NCI-H510A (cell line): Measurements from ENCODE around the gene TBXT.
"Not testable (repeated sequence)": the region's sequence is repeated elsewhere in the genome, so short reads cannot be mapped to it uniquely, and the experiment has no call there.

Experiments
- DNase-seq: peaks from one replicate; lab custom pipeline; 2025; lab: John Stamatoyannopoulos, UW

The TBXT gene

DNA sequence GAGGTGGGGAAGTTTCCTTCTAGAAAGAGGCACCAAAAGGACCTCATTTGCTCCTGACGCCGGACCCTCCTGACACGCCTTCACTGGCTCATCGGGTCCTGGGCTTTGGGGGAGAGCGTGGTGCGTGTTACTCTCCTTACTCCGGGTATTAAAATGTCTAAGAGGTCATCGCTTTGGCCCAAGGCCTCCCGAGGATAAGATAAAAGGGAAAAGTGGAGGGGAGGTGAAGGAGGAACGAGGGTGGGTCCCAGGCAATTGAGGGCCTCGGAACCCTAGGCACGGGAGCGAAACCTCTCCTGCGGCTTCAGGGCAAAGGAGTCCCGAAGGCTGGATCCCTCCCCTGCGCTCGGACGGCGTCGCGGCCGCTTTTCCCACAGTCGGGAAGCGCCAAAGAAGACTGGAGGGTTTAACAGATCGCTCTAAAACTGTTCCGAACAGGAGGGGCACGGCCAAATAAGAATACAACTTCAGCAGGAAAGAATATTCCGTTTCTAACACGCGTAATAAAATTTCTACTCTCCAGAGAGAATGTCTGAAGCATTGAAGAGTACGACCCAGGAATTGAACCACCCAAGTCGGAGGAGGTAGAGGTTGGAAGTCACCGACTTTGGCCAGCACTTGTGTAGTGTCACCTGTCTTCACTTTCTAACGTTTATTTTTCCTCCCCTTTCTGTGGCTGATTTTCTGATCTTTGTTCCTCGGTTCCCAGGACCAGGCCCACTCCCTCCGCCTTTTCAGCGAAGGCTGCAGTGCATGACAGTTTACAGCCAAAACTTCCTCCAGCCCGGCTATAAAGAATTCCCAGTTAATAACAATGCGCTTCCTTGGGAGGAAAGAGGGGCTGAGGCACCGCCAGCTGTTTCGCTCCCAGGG is 2.1 kb upstream of the TBXT start:
- DNase-seq, result no peak

DNA sequence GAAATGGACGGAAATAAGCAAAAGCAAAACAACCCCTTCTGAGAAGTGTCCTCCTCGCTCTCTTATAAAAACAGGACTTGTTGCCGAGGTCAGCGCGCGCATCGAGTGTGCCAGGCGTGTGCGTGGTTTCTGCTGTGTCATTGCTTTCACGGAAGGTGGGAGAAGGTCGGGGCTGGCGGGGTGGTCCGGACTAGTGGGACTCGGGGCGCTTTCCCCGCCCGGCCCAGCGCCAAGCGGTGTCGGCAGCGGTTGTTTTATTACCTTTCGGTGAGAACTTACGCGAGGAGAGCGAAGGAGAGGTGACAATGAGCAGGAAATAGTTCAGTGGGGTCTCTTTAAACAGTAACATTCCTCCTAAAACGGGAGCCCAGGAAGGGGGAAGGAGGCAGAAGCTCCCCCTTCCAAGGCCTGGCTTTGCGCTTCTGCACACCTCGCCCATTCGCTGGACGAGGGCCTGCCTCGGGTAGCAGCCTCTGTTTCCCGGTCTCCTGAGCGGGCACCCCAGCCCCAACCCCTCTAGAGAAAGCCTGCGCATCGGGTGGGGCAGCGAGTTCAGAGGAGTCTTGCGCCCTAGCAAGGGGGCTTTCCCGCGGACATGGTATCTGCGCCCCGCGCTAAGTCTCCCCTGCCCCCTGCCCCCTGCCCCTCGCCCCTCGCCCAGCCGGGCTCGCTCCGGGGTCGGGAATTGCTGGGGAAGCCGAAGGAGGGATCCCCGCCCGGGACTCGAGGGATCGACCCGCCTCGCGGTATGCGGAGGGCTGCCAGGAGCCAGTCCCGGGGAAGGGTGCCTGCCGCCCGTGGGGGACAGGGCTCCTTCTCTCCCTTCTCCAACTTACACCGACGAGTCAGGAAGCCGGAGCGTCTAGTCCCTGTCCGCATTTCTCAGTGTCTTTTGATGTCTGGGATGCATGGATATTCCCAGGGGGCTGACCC is 1.2 kb upstream of the TBXT start:
- no peak for DNase-seq

DNA sequence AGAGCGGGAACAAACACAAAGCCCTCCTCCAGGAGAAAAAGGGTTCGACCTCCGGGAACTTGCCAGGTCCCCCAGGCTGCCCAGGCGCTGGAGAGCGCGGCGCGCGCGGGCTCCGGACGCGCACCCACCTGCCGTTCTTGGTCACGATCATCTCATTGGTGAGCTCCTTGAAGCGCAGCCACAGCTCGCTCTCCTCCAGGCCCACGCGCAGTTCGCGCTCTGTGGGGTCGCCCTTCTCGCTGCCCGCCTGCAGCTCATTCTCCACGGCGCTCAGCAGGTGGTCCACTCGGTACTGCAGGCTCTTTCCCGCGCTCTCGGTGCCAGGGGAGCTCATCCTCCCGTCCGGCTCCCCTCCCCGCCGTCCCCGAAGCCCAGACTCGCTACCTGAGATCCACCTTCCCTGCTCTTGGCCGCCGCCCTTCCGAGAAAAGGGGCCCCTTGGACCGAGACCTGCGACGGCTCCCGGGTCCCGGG is 356 bp downstream of the TBXT start:
- DNase-seq, result peak; percentile 37

DNA sequence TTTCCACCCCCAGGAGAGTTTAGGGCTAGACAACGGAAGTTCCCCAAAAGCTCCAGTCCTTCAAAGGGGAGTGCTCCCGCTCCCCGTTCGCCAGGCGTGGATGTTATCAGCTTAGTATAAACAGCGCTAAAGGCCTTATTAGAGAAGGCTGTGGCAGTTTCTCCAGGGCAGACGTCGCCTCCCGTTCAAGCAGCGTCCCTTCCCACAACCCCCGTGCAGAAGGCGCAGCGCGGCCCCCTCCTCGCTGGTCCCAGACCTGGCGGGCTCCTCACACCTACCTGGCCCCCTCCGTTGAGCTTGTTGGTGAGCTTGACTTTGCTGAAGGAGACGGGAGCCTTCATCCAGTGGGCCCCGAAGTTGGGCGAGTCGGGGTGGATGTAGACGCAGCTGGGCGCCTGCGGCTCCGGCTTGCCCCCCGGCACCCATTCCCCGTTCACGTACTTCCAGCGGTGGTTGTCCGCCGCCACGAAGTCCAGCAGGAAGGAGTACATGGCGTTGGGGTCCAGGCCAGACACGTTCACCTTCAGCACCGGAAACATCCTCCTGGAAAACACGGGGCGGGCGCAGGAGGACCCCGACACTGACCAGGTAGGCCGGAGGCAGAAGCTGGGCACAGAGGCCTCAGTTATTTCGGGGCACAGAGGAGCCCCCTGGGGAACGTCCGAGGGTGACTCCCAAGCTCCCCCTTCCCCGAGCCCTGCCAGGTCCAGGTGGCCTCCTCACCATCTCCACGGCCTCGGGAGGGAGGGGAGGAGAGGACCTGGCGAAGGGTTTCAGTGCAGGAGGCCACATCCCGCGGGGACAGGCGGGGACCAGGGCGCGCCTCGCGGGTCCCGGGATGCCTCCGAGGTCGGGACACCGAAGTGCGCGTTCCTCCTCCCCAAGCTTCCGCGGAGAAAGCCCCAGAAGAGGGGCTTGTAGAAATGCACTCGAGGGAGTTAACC is 1.1 kb downstream of the TBXT start:
- no peak for DNase-seq

GRCh38 chr6:166165558-166166313 is 1.9 kb downstream of the TBXT start:
- DNase-seq, result no peak

- no peak for DNase-seq
These were observed 4.9 kb downstream of the TBXT start for GRCh38 chr6:166162599-166163342.

DNA sequence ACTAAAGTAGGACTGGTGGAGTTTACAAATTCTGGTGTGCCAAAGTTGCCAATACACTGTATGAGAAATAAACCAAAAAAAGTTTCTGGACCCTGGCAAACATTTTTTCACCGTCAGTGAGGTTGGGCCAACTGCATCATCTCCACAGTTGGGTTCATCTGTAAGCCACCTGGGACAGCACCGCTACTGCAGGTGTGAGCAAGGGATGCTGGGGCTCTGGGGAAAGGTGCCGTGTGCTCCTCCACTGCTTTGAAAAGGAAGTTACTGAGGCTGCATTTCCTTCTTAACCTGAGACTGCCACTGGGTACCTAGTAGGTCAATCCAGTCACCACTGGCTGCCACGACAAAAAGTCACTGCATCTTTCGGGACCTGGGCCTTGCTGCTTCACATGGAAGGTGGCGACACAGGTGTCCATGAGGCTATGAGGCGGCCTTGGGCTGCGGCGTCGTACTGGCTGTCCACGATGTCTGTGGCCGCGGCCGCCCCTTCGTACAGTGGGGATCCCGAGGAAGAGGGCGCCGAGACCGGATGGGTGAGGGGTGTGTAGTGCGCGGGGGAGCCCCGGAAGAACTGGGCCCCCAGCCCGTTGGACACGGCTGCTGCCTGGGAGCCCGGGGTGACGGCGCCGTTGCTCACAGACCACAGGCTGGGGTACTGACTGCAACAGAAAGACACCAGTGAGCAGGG is 9.6 kb downstream of the TBXT start:
- DNase-seq, result no peak

DNA sequence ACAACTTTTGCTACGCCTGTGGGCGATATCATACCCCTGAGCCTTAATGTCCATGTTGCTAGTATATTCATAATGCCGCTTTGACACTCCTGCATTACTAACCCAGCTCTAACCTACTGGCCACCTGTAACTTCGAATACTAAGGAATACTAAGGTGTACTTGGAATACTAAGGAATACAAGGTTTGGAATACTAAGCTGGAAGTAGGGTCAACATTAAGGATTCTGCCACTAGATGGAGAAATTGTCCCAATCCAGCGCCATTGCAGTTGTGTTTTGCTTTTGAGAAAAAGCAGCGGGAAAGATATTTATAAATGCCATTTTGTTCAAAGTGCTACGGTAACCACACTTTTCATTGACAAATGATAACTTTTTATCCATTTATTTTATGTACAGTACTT is 10.7 kb downstream of the TBXT start:
- no peak for DNase-seq

DNA sequence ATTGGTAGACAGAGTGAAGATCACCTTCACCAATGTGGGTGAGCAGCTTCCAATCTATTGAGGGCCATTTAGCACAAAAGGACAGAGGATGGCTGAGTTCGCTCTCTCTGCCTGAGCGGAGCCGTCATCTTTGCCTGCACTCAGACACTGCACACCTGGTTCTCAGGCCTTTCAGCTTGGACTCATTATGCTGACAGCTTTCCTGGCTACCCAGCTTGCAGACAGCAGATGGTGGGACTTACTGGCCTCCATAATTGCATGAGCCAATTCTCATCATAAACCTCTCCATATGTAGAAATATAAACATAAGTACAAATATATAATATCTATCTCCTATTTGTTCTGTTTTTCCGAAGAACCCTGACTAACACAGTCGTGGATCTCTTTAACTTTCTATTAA is 13.7 kb downstream of the TBXT start:
- DNase-seq, result no peak

DNA sequence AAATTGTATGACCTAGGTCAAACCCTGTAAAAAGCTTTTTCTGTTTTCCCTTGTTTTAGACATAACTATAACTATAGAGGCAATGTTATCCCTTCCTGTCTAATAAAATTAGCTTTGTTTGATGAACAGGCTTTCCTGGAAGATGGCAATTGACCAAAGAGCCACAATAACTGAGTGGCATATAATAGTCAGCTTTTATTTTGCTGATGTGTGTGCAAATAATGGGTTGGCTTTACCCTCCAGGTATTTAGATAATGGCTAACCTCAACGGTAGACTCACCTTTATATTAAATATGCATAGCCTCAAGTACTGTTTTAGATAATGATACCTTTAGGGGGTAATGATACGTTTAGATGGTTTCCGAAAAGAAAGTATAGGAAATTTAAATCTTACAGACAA is 15.0 kb downstream of the TBXT start:
- DNase-seq, result no peak

GRCh38 chr6:166151798-166152197 is 15.9 kb downstream of the TBXT start:
- no peak for DNase-seq

- DNase-seq, result no peak
These were observed 21.9 kb downstream of the TBXT start for GRCh38 chr6:166145751-166146150.

DNA sequence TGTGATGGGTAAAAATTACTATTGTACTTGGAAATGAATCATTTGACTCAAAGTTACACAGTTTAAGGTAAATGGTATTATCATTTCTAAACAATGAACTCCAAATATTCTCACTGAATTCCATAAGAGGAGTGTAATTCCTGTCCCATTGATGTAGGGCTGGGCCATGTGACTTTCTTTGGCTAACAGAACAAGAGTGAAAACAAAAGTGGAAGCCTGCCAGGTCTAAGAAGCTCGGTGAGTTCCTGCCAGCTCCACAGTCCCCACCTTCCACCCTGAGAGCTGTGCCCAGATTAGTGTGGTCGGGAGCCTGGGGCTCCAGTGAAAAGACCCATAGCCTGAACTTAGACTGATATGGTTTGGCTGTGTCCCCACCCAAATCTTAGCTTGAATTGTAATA is 24.6 kb downstream of the TBXT start:
- no peak for DNase-seq

GRCh38 chr6:166127624-166128472 is 39.8 kb downstream of the TBXT start:
- no peak for DNase-seq

DNA sequence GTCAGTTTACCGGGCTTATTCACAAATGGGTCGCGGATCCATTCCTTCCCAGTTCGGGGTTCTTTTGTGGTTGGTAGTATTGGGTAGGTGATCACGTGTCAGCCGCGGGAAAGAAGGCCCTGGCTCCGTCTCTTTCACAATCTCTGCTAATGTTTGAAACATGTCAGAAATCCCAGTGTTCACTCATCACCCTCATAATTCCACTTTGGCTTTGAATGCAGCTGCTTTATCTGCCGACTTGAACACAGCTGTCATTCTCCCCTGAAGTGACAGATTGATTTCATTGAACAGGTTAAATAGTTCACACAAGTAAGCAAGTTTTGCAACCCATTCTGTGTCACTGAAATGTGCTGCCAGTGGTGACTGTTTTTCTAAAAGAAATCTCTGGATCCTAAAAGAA is 44.5 kb downstream of the TBXT start:
- DNase-seq, result not testable (repeated sequence)

DNA sequence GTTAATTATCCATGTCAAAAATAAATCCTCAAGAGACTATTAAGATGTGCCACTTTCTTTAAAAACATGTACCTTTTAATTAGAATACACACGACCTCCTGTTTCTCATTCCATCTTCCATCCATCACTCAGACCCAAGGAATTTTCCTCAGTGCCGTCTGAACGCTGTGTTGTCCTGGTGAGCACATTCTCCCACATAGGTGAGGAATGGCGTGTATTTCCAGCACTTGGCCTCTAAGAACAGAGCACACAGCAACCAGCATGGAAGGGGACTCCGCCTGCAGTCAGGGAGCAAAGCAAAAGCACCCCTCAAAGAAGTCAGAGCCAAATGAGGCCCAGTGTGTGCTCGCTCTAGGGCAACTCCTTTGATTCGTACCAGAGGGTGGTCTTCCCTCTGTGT is 45.9 kb downstream of the TBXT start:
- no peak for DNase-seq

- DNase-seq, result no peak
These were observed 48.3 kb downstream of the TBXT start for GRCh38 chr6:166119116-166119911.

DNA sequence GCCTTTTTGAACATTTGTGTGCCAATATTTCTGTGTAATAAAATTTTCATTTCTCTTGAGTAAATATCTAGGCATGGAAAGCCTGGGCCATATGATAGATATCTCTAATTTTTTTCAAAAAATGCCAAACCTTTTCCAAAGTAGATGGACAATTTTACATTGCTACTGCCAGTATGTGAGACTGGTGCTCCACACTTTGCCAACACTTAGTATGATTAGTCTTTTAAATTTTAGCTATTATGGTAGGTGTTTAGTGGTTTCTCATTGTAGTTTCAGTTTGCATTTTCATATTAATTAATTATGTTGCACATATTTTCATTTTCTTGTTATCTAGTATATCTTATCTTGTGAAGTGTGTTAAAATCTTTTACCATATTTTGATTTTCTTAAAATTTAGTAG is 52.0 kb downstream of the TBXT start:
- DNase-seq, result no peak
